Heart right ventricle (tissue), 16 donors: ENCODE data around the gene FLOT2. TPM values are rescaled to one million over a fixed set of nuclear protein-coding genes. Genes with fewer than 3 reads are reported as not detected.
"Not testable (repeated sequence)": the region's sequence is repeated elsewhere in the genome, so short reads cannot be mapped to it uniquely, and the experiment has no call there.

Source experiments
- ATAC-seq, 8 donors: fragments of 200-7000 bp; cut with Tn5 transposase; one replicate each; pipeline ENCODE4 v1.9.1; 2020; ENCODE audit warnings: mild to moderate bottlenecking in 8 of 8, moderate library complexity in 8 of 8, moderate number of reproducible peaks in 1 of 8
- DNase-seq, 2 donors: peaks; one replicate each; pipeline ENCODE4 v3.0.0-alpha.2; 2020
- H3K27ac ChIP-seq, 10 donors: fragments of 200-600 bp; sonication (generic) in 2 of 10; one replicate each; pipeline versions ENCODE4 v1.5.0 to v1.8.0; 2020 to 2022; ENCODE audit warnings: mild to moderate bottlenecking in 3 of 10
- H3K27me3 ChIP-seq, 7 donors: fragments of 200-600 bp; one replicate each; pipeline ENCODE4 v1.8.0; 2021 to 2022; ENCODE audit warnings: mild to moderate bottlenecking in 2 of 7
- H3K36me3 ChIP-seq, 9 donors: fragments of 200-600 bp; sonication (generic) in 1 of 9; one replicate each; pipeline versions ENCODE4 v1.5.0 to v1.8.0; 2020 to 2022; ENCODE audit warnings: mild to moderate bottlenecking in 2 of 9
- H3K4me1 ChIP-seq, 9 donors: fragments of 200-600 bp; sonication (generic) in 1 of 9; one replicate each; pipeline versions ENCODE4 v1.5.0 to v1.8.0; 2020 to 2022; ENCODE audit warnings: mild to moderate bottlenecking in 4 of 9
- H3K4me3 ChIP-seq, 10 donors: fragments of 200-600 bp; sonication (generic) in 2 of 10; one replicate each; pipeline versions ENCODE4 v1.5.0 to v1.8.0; 2020 to 2022; ENCODE audit warnings: mild to moderate bottlenecking in 7 of 10, moderate library complexity in 2 of 10
- H3K9me3 ChIP-seq, 11 donors: fragments of 200-600 bp in 10 of 11; sonication (generic) in 2 of 11; one replicate each; pipeline versions ENCODE4 v1.5.0 to v1.8.0; 2013 to 2022; ENCODE audit warnings: mild to moderate bottlenecking in 2 of 11, control low read depth in 1 of 11, moderate library complexity in 1 of 11
- CTCF ChIP-seq, 9 donors: fragments of 200-600 bp; sonication (generic) in 2 of 9; IDR thresholded peaks; one replicate each; pipeline versions ENCODE4 v1.5.0 to v1.8.0; 2021 to 2022; ENCODE audit warnings: antibody characterized with exemption in 9 of 9, mild to moderate bottlenecking in 5 of 9, moderate library complexity in 1 of 9
- WGBS, 2 donors: extraction: QIAGEN DNeasy Blood & Tissue Kit; methylation state at CpG; one replicate each; pipeline ENCODE4 v1.1.7; 2013; ENCODE audit warnings: inconsistent platforms in 1 of 2; 5-methylcytosine and 5-hydroxymethylcytosine counted together
- intact Hi-C, 10 donors: fragments of 100-400 bp; cut with DNase I; formaldehyde crosslinking; loops; one replicate each; pipeline versions ENCODE4 v1.11.1 to v1.14.2; 2022
- polyA plus RNA-seq, 2 donors: library from polyadenylated mRNA; stranded (reverse); fragments of 200-250 nt; gene quantifications; one replicate each; pipeline ENCODE4 v1.2.3, GENCODE V29; 2013
- total RNA-seq, 10 donors: library from RNA; stranded (reverse); fragmentation: NEBNext Ultra II Directional in 3 of 10; extraction: Animal tissue kit (Norgen Biotek cat#: 25700) in 3 of 10; gene quantifications; one replicate each; pipeline versions ENCODE4 v1.2.1 to v1.2.4, GENCODE V29; 2021 to 2023
- donor health status: Arrhythmogenic right ventricular cardiomyopathy.
- donor health status: ischemic (EF 13 %, LVEDD 7.1; RV severe dilation, severe dysfunction).
- donor health status: healthy with polysubstance abuse.
- donor health status: DM: no; HTN: yes; CAD: no.
- donor health status: DM: no; HTN: no; CAD: no.
- donor health status: ischemic (EF 25% LVEDD 6.9; RV normal size, moderate dysfunction).
- donor health status: ischemic (EF 25% LVEDD 5.7; RV mildly dilated, moderate dysfunction).
- donor health status: healthy.
- donor health status: DM: yes; HTN: yes; CAD: no.
- donor health status: Ischemic cardiomyopathy.
- donor health status: ischemic (EF 35%, LVEDD 5.7; RV mildly dilated, moderate dysfunction).
- donor health status: nonischemic (EF 11% LVEDD 7.7; RV severe dilation, severe dysfunction).
- donor health status: DM: yes; HTN: yes; CAD: no.
- donor health status: PGD.
- donor health status: ischemic (EF 29% LVEDD 5.4; RV normal size, mild dysfunction).
- donor health status: nonischemic (EF 23%, LVEDD 6.1; RV moderate dilation, normal function).

FLOT2 gene
- total and polyA plus RNA-seq, 12 donors = 38.3 to 159 (median 88.8) TPM

GRCh38 chr17:28854457-28855335, 42.8 kb downstream of the FLOT2 start, which contains the start of gene ERAL1:
ERAL1 (plus strand) TSS chr17:28855016; CDS start chr17:28855035, 19 bp downstream.
- H3K27me3 ChIP-seq = no peaks in the 10 kb centered on the region
- ATAC-seq (peak; percentile 98 to 100 (median 99)), DNase-seq (peak; percentile 76 to 87)
- intact Hi-C loops = loop anchor here in 6 of 10 donors (5.0 to 10.0 kb wide), 5 partner anchors 43 to 90 kb away; partner anchors contain the start of genes DHRS13 (in 2 of the 6) and FLOT2 (in 2 of the 6)
- H3K9me3 ChIP-seq = no peaks in the 10 kb centered on the region
- peaks cover 5 to 16% (median 12%) of the 10 kb centered on the region in 9 donors for H3K4me1 ChIP-seq
- peak within 1 kb of the TSS; percentile 44 to 87 (median 75) for H3K27ac ChIP-seq
- H3K36me3 ChIP-seq = peaks cover 0 to 38% (median 17%) of the 10 kb centered on the region in 9 donors
- WGBS, 2 donors = 0 to 1% methylated on average over 42 of the region's 42 CpGs
- no peak for TF ChIP-seq CTCF (IDR thresholded peaks at IDR 0.05)
- H3K4me3 ChIP-seq = peak within 1 kb of the TSS; percentile 68 to 98 (median 80)

GRCh38 chr17:28853295-28853694, 44.2 kb downstream of the FLOT2 start:
- peaks cover 0 to 24% (median 9%) of the 10 kb centered on the region in 9 donors for H3K36me3 ChIP-seq
- no peaks in the 10 kb centered on the region for H3K9me3 ChIP-seq
- intact Hi-C loops = loop anchor here in 4 of 10 donors (5.0 to 10.0 kb wide), 4 partner anchors 49 to 88 kb away; partner anchors contain the start of gene DHRS13 (in 2 of the 4)
- 92 to 95% methylated on average over 2 of the region's 2 CpGs for WGBS, 2 donors
- no peak overlapping the region for H3K4me3 ChIP-seq
- ATAC-seq (no peak), DNase-seq (no peak)
- H3K27me3 ChIP-seq = no peaks in the 10 kb centered on the region
- no peak for TF ChIP-seq CTCF (IDR thresholded peaks at IDR 0.05)
- no peak overlapping the region for H3K27ac ChIP-seq
- H3K4me1 ChIP-seq = peaks cover 5 to 16% (median 12%) of the 10 kb centered on the region in 9 donors

GRCh38 chr17:28849281-28849680, 48.3 kb downstream of the FLOT2 start:
- no peak for DNase-seq
- peak in 3 of 9 donors; percentile 19 to 28 (median 25) for TF ChIP-seq CTCF (IDR thresholded peaks at IDR 0.05)
- 70 to 73% methylated on average over 5 of the region's 5 CpGs for WGBS, 2 donors
- H3K9me3 ChIP-seq = no peaks in the 10 kb centered on the region
- peak in 3 of 8 donors; percentile 40 to 71 (median 51) for ATAC-seq
- no peaks in the 10 kb centered on the region for H3K36me3 ChIP-seq
- intact Hi-C loops = loop anchor here in 4 of 10 donors (10.0 kb wide), 2 partner anchors 84 to 96 kb away; no protein-coding TSS in a partner anchor
- peaks cover 0 to 4% (median 3%) of the 10 kb centered on the region in 9 donors for H3K4me1 ChIP-seq
- no peak overlapping the region for H3K4me3 ChIP-seq
- no peaks in the 10 kb centered on the region for H3K27me3 ChIP-seq
- no peak overlapping the region for H3K27ac ChIP-seq

GRCh38 chr17:28848667-28849066, 48.9 kb downstream of the FLOT2 start:
- not testable (repeated sequence) for H3K4me3 ChIP-seq, H3K4me1 ChIP-seq, H3K27me3 ChIP-seq, H3K9me3 ChIP-seq, H3K27ac ChIP-seq, H3K36me3 ChIP-seq
- peak in 8 of 9 donors; percentile 25 to 56 (median 34) for TF ChIP-seq CTCF (IDR thresholded peaks at IDR 0.05)
- peak in 4 of 8 donors; percentile 31 to 62 (median 38) for ATAC-seq
- intact Hi-C loops = loop anchor here in 4 of 10 donors (10.0 kb wide), 2 partner anchors 84 to 96 kb away; no protein-coding TSS in a partner anchor
- 87 to 90% methylated on average over 15 of the region's 15 CpGs for WGBS, 2 donors
- peak in 1 of 2 donors; percentile 18 for DNase-seq

GRCh38 chr17:28846699-28847098, 50.8 kb downstream of the FLOT2 start:
- intact Hi-C loops = loop anchor here in 4 of 10 donors (10.0 kb wide), 2 partner anchors 82 to 98 kb away; no protein-coding TSS in a partner anchor
- not testable (repeated sequence) for H3K36me3 ChIP-seq, ATAC-seq, H3K9me3 ChIP-seq, H3K4me3 ChIP-seq, DNase-seq, H3K27me3 ChIP-seq, H3K27ac ChIP-seq, H3K4me1 ChIP-seq
- WGBS, 2 donors = 89 to 90% methylated on average over 9 of the region's 9 CpGs
